Left lung (tissue), 10 donors: ENCODE data around the gene WASF2. TPM values are rescaled to one million over a fixed set of nuclear protein-coding genes. Genes with fewer than 3 reads are reported as not detected.

Experiments
- ATAC-seq: fragments of 200-7000 bp; cut with Tn5 transposase; one replicate; pipeline ENCODE4 v1.9.1; 2020; ENCODE audit warnings: moderate library complexity
- DNase-seq, 4 donors: peaks; one replicate each; pipeline ENCODE4 v3.0.0-alpha.2; 2013 to 2020
- H3K27ac ChIP-seq, 2 donors: fragments of 200-600 bp; sonication (generic) in 1 of 2; one replicate each; pipeline versions ENCODE4 v1.5.0 to v1.8.0; 2020 to 2021
- H3K27me3 ChIP-seq, 2 donors: fragments of 200-600 bp; sonication (generic) in 1 of 2; one replicate each; pipeline versions ENCODE4 v1.5.0 to v1.8.0; 2020 to 2021
- H3K36me3 ChIP-seq, 2 donors: fragments of 200-600 bp; sonication (generic) in 1 of 2; one replicate each; pipeline versions ENCODE4 v1.5.0 to v1.8.0; 2020 to 2021
- H3K4me1 ChIP-seq, 2 donors: fragments of 200-600 bp; one replicate each; pipeline ENCODE4 v1.8.0; 2021
- H3K4me3 ChIP-seq, 2 donors: fragments of 200-600 bp; sonication (generic) in 1 of 2; one replicate each; pipeline versions ENCODE4 v1.5.0 to v1.8.0; 2020 to 2021; ENCODE audit warnings: mild to moderate bottlenecking in 1 of 2
- H3K9me3 ChIP-seq, 2 donors: fragments of 200-600 bp; sonication (generic) in 1 of 2; one replicate each; pipeline versions ENCODE4 v1.5.0 to v1.8.0; 2020 to 2021
- intact Hi-C, 2 donors: fragments of 100-400 bp; cut with DNase I; formaldehyde crosslinking; loops; one replicate each; pipeline versions ENCODE4 v1.11.2 to v1.14.2; 2022
- polyA plus RNA-seq, 6 donors: library from polyadenylated mRNA; unstranded; fragments of 120-200 nt; gene quantifications; one replicate each; pipeline ENCODE4 v1.2.1, GENCODE V29; 2013; ENCODE audit not compliant: insufficient read length in 6 of 6
- total RNA-seq, 2 donors: library from RNA; stranded (reverse); fragmentation: NEBNext Ultra II Directional; extraction: Animal tissue kit (Norgen Biotek cat#: 25700); gene quantifications; one replicate each; pipeline ENCODE4 v1.2.1, GENCODE V29; 2021
- TF ChIP-seq, protein P1 (sequence below), 2 donors: fragments of 200-600 bp; sonication (generic) in 1 of 2; IDR thresholded peaks; one replicate each; pipeline versions ENCODE4 v1.5.0 to v1.8.0; 2021; ENCODE audit warnings: antibody characterized with exemption in 2 of 2
- donor health status: DM: no; HTN: yes; CAD: no.
- donor health status: DM: no; HTN: no; CAD: no.

WASF2 gene
- total and polyA plus RNA-seq, 8 donors: 108 to 147 (median 134) TPM

DNA sequence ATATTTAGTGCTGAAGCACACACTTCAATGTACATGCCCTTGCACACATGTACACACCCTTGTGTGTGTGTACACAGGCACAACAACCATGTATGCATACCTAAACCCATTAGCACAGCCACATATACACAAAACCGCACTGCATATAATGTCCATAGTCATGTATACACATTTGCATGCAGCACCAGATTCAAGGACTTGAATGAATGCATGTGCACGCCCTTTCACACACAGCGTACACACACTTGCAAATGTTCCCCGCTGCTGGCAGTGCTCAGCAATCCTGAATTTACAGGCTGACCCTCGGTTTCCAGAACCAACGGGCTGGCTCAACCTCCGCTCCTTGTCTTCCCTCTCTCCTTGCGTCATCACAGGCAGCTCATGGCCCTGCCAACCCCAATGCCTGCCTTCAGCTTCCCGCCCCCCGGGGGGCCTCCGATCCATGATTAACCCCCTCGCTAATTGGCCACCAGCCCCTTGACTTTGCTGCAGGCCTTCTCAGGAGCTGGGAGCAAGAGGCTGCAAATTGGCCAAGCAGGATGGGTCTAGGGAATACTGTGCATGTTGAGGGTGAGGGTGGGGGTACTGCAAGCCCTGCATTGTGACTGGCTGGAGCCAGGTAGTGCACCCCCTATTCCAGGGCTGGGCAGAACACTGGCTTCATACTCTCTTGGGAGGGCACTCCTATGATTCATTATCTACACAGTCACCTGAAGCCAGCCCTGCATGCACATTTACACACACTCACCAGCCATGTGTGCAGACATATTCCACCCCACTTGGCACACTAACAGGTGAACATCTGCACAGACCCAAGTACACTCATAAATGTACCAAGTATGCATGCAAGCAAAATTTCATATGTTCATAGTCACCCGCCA, 89.6 kb downstream of the WASF2 start:
- Histone ChIP-seq H3K4me3 (no peak overlapping the region), H3K9me3 (no peaks in the 10 kb centered on the region), H3K27me3 (no peaks in the 10 kb centered on the region), H3K27ac (no peak overlapping the region), H3K36me3 (peaks cover 0 to 9% of the 10 kb centered on the region in 2 donors), H3K4me1 (peaks cover 25 to 56% of the 10 kb centered on the region in 2 donors)
- DNase-seq: peak in 1 of 4 donors; percentile 24
- TF ChIP-seq, protein P1, sequence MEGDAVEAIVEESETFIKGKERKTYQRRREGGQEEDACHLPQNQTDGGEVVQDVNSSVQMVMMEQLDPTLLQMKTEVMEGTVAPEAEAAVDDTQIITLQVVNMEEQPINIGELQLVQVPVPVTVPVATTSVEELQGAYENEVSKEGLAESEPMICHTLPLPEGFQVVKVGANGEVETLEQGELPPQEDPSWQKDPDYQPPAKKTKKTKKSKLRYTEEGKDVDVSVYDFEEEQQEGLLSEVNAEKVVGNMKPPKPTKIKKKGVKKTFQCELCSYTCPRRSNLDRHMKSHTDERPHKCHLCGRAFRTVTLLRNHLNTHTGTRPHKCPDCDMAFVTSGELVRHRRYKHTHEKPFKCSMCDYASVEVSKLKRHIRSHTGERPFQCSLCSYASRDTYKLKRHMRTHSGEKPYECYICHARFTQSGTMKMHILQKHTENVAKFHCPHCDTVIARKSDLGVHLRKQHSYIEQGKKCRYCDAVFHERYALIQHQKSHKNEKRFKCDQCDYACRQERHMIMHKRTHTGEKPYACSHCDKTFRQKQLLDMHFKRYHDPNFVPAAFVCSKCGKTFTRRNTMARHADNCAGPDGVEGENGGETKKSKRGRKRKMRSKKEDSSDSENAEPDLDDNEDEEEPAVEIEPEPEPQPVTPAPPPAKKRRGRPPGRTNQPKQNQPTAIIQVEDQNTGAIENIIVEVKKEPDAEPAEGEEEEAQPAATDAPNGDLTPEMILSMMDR (IDR thresholded peaks at IDR 0.05): no peak
- intact Hi-C loops: loop anchor here in 1 of 2 donors (5.0 to 10.0 kb wide), 2 partner anchors 207 to 264 kb away; no protein-coding TSS in a partner anchor
- ATAC-seq: no peak

- intact Hi-C loops: loop anchor here (5.0 to 10.0 kb wide), 3 partner anchors 95 to 265 kb away; no protein-coding TSS in a partner anchor
- TF ChIP-seq, protein P1 (IDR thresholded peaks at IDR 0.05): no peak
- peaks cover 0 to under 1% of the 10 kb centered on the region in 2 donors for H3K36me3 ChIP-seq
- DNase-seq (peak in 1 of 4 donors; percentile 28), ATAC-seq (no peak)
- no peaks in the 10 kb centered on the region for H3K9me3 ChIP-seq
- peaks cover 18 to 53% of the 10 kb centered on the region in 2 donors for H3K4me1 ChIP-seq
- no peak overlapping the region for H3K4me3 ChIP-seq
- no peak overlapping the region for H3K27ac ChIP-seq
- no peaks in the 10 kb centered on the region for H3K27me3 ChIP-seq
These were observed 90.5 kb downstream of the WASF2 start for GRCh38 chr1:27399251-27400025.

DNA sequence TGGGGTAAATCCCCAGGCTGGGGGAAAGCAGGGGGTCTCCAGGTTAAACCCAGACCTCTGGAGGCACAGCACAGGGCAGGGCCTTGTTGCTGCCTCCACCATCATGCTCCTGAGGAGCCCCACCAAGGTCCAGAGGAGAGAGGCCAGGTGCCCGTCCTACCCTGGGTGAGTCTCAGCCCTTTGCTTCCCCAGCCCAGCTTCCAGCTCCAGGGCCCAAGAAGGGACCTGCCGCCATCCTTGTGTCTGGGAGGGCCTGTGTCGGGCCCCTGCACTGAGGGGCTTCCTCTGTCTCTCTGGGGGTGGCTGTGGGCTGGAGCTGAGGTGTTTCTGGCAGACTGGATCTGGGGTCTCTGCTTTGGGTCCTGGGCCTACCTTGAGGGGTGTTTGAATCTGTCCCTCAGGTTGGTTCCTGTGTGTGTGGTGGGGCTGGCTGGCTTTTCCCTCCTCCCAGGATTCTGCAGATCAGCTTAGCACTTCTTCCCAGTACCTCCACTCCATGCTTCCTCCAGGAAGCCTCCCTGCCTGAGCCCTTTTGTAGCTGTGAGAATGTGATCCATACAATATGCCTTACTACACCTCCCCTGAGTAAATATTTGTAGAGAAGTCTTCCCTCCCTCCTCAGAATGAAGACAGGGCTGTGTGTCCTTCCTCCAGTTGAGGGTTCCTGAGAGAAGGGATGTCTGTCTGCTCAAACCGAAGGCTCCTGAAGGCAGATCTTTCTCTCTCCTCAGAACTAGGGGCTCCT, 91.4 kb downstream of the WASF2 start:
- H3K27ac ChIP-seq: no peak overlapping the region
- no peak for ATAC-seq
- TF ChIP-seq, protein P1 (IDR thresholded peaks at IDR 0.05): no peak

GRCh38 chr1:27397749-27398148, 92.2 kb downstream of the WASF2 start:
- Histone ChIP-seq H3K36me3 (no peaks in the 10 kb centered on the region), H3K9me3 (no peaks in the 10 kb centered on the region), H3K4me3 (no peak overlapping the region), H3K27me3 (peaks cover 0 to 2% of the 10 kb centered on the region in 2 donors), H3K27ac (no peak overlapping the region), H3K4me1 (peaks cover 7 to 42% of the 10 kb centered on the region in 2 donors)
- TF ChIP-seq, protein P1 (IDR thresholded peaks at IDR 0.05): no peak
- DNase-seq (no peak), ATAC-seq (no peak)
- intact Hi-C loops: loop anchor here in 1 of 2 donors (10.0 kb wide), 1 partner anchor 93 kb away; no protein-coding TSS in a partner anchor

More for the DNA sequence above, 91.4 kb downstream of the WASF2 start:
- DNase-seq: no peak
- Histone ChIP-seq H3K4me1 (peaks cover 11 to 45% of the 10 kb centered on the region in 2 donors), H3K9me3 (no peaks in the 10 kb centered on the region), H3K27me3 (no peaks in the 10 kb centered on the region), H3K36me3 (no peaks in the 10 kb centered on the region), H3K4me3 (no peak overlapping the region)
- intact Hi-C loops: loop anchor here in 1 of 2 donors (10.0 kb wide), 1 partner anchor 94 kb away; no protein-coding TSS in a partner anchor
